NCI-H1092 (cell line): ENCODE data around the gene KLF3.

Source experiments
- DNase-seq: peaks from one replicate; lab custom pipeline; 2025; lab: John Stamatoyannopoulos, UW

Gene KLF3

GRCh38 chr4:38698176-38698575 is 34.2 kb downstream of the KLF3 start:
- DNase-seq = no peak

GRCh38 chr4:38699112-38699511 is 35.1 kb downstream of the KLF3 start:
- no peak for DNase-seq

GRCh38 chr4:38703635-38704034 is 39.6 kb downstream of the KLF3 start:
- no peak for DNase-seq

- DNase-seq = no peak
Observed at GRCh38 chr4:38704622-38705154, 40.7 kb downstream of the KLF3 start.

- no peak for DNase-seq
Observed at GRCh38 chr4:38706301-38706700, 42.3 kb downstream of the KLF3 start.

GRCh38 chr4:38710053-38710452 is 46.1 kb downstream of the KLF3 start:
- DNase-seq = no peak

GRCh38 chr4:38711066-38711465 is 47.1 kb downstream of the KLF3 start:
- no peak for DNase-seq

GRCh38 chr4:38715050-38715449 is 51.1 kb downstream of the KLF3 start:
- DNase-seq = no peak

GRCh38 chr4:38716256-38716655 is 52.3 kb downstream of the KLF3 start:
- DNase-seq = no peak

GRCh38 chr4:38717604-38718003 is 53.6 kb downstream of the KLF3 start:
- no peak for DNase-seq

- DNase-seq = no peak
Observed at GRCh38 chr4:38723114-38723513, 59.1 kb downstream of the KLF3 start.

GRCh38 chr4:38723726-38724474 is 59.9 kb downstream of the KLF3 start:
- DNase-seq = no peak

- no peak for DNase-seq
Observed at GRCh38 chr4:38724475-38724808, 60.4 kb downstream of the KLF3 start.

GRCh38 chr4:38728631-38729141 is 64.7 kb downstream of the KLF3 start:
- no peak for DNase-seq

GRCh38 chr4:38730493-38730829 is 66.5 kb downstream of the KLF3 start:
- no peak for DNase-seq

- peak; percentile 42 for DNase-seq
Observed at GRCh38 chr4:38730830-38731646, 67.0 kb downstream of the KLF3 start.

GRCh38 chr4:38733663-38734062 is 69.7 kb downstream of the KLF3 start:
- DNase-seq = no peak

GRCh38 chr4:38734446-38734845 is 70.4 kb downstream of the KLF3 start:
- DNase-seq = no peak

GRCh38 chr4:38734911-38735310 is 70.9 kb downstream of the KLF3 start:
- DNase-seq = no peak

GRCh38 chr4:38735870-38736269 is 71.9 kb downstream of the KLF3 start:
- no peak for DNase-seq

GRCh38 chr4:38738940-38739803 is 75.2 kb downstream of the KLF3 start:
- DNase-seq = no peak

GRCh38 chr4:38740303-38740702 is 76.3 kb downstream of the KLF3 start:
- no peak for DNase-seq
